Neuronal stem cell (in vitro differentiated cells): ENCODE results near the gene LPP.

ENCODE experiments used
- DNase-seq: peaks from one replicate; pipeline ENCODE4 v3.0.0-alpha.2; 2013; ENCODE audit warnings: low spot score
- H2AFZ ChIP-seq: one replicate; pipeline ENCODE4 v1.6.1; 2013; ENCODE audit warnings: mild to moderate bottlenecking, low read length, inconsistent platforms
- H2AK5ac ChIP-seq: 2 replicates; pipeline ENCODE4 v1.6.1; 2013; ENCODE audit warnings: low read depth, mild to moderate bottlenecking, inconsistent platforms, low read length, moderate library complexity, mixed read lengths
- H2BK120ac ChIP-seq: 2 replicates; pipeline ENCODE4 v1.6.1; 2013; ENCODE audit warnings: low read depth, mild to moderate bottlenecking, inconsistent platforms, low read length, moderate library complexity, mixed read lengths
- H2BK12ac ChIP-seq: one replicate; pipeline ENCODE4 v1.6.1; 2013; ENCODE audit warnings: low read length, inconsistent platforms
- H2BK15ac ChIP-seq: 2 replicates; pipeline ENCODE4 v1.6.1; 2013; ENCODE audit warnings: mild to moderate bottlenecking, low read length, inconsistent platforms, mixed read lengths
- H2BK5ac ChIP-seq: one replicate; pipeline ENCODE4 v1.6.1; 2013; ENCODE audit warnings: inconsistent platforms, mild to moderate bottlenecking, low read length, moderate library complexity
- H3K14ac ChIP-seq: one replicate; pipeline ENCODE4 v1.6.1; 2013; ENCODE audit warnings: low read length, inconsistent platforms
- H3K18ac ChIP-seq: 2 replicates; pipeline ENCODE4 v1.6.1; 2013; ENCODE audit warnings: low read length, inconsistent platforms
- H3K23ac ChIP-seq: 2 replicates; pipeline ENCODE4 v1.6.1; 2013; ENCODE audit warnings: low read depth, mild to moderate bottlenecking, mixed read lengths, low read length, inconsistent platforms; ENCODE audit not compliant: poor library complexity
- H3K27ac ChIP-seq: replicated peaks from 3 replicates; pipeline ENCODE4 v1.5.1; 2013; ENCODE audit warnings: low read length, inconsistent platforms
- H3K27me3 ChIP-seq, 3 experiments: 2 replicates each; pipeline ENCODE4 v1.6.1; 2013; ENCODE audit warnings: low read length in 3 of 3, mild to moderate bottlenecking in 2 of 3, inconsistent platforms in 1 of 3, low read depth in 1 of 3, mixed read lengths in 1 of 3, moderate library complexity in 1 of 3; ENCODE audit not compliant: control insufficient read depth in 3 of 3, insufficient read depth in 3 of 3
- H3K36me3 ChIP-seq, 2 donors: replicated peaks in 1 of 2; 2 replicates each; pipeline ENCODE4 v1.6.1; 2013; ENCODE audit warnings: low read length in 2 of 2; ENCODE audit not compliant: control insufficient read depth in 2 of 2, insufficient read depth in 2 of 2
- H3K4ac ChIP-seq: 2 replicates; pipeline ENCODE4 v1.6.1; 2013; ENCODE audit warnings: inconsistent platforms, mild to moderate bottlenecking, low read length, moderate library complexity
- H3K4me1 ChIP-seq, 2 donors: 1 replicate in 1 of 2; 2 replicates in 1 of 2; pipeline ENCODE4 v1.6.1; 2013; ENCODE audit warnings: low read length in 2 of 2, low read depth in 1 of 2; ENCODE audit not compliant: control insufficient read depth in 2 of 2, insufficient read depth in 1 of 2
- H3K4me2 ChIP-seq: one replicate; pipeline ENCODE4 v1.6.1; 2013; ENCODE audit warnings: mild to moderate bottlenecking, low read length, inconsistent platforms; ENCODE audit not compliant: insufficient read depth, poor library complexity, severe bottlenecking
- H3K4me3 ChIP-seq, 2 donors: 2 replicates each; pipeline ENCODE4 v1.5.1; 2013; ENCODE audit warnings: low read length in 2 of 2, mild to moderate bottlenecking in 2 of 2, inconsistent platforms in 1 of 2, moderate library complexity in 1 of 2
- H3K79me1 ChIP-seq: one replicate; pipeline ENCODE4 v1.6.1; 2013; ENCODE audit warnings: low read depth, mild to moderate bottlenecking, inconsistent platforms, low read length, moderate library complexity
- H3K9ac ChIP-seq: one replicate; pipeline ENCODE4 v1.6.1; 2013; ENCODE audit warnings: mild to moderate bottlenecking, low read depth, low read length, inconsistent platforms; ENCODE audit not compliant: poor library complexity
- H3K9me3 ChIP-seq, 2 donors: replicated peaks in 1 of 2; 2 replicates each; pipeline versions ENCODE3 to v1.6.1; 2013; ENCODE audit warnings: low read length in 2 of 2, mild to moderate bottlenecking in 2 of 2, inconsistent platforms in 1 of 2, low read depth in 1 of 2, mixed read lengths in 1 of 2, moderate library complexity in 1 of 2; ENCODE audit not compliant: control insufficient read depth in 2 of 2, insufficient read depth in 1 of 2
- H4K8ac ChIP-seq: one replicate; pipeline ENCODE4 v1.6.1; 2013; ENCODE audit warnings: low read depth, mild to moderate bottlenecking, inconsistent platforms, low read length, moderate library complexity
- H4K91ac ChIP-seq: one replicate; pipeline ENCODE4 v1.6.1; 2013; ENCODE audit warnings: low read length, low read depth, mild to moderate bottlenecking, inconsistent platforms; ENCODE audit not compliant: poor library complexity
- WGBS, 2 donors: extraction: QIAGEN DNeasy Blood & Tissue Kit; methylation state at CpG; one replicate each; pipeline ENCODE4 v1.1.7; 2013; ENCODE audit warnings: missing lambda C conversion rate in 2 of 2, mixed read lengths in 1 of 2; ENCODE audit not compliant: insufficient read length in 2 of 2, insufficient replicate concordance in 1 of 2; ENCODE audit errors: extremely low coverage in 2 of 2; 5-methylcytosine and 5-hydroxymethylcytosine counted together

Gene LPP

GRCh38 chr3:188449421-188449820 lies 295.5 kb downstream of the LPP start:
- no peak overlapping the region for H3K23ac ChIP-seq
- H3K4me1 ChIP-seq = peaks cover 0 to 8% of the 10 kb centered on the region in 2 donors
- no peak overlapping the region for H3K18ac ChIP-seq
- H3K4me2 ChIP-seq = no peak overlapping the region
- no peak overlapping the region for H3K4me3 ChIP-seq
- WGBS, 2 donors = no CpG with 5 or more reads among the region's 2 CpGs
- H3K36me3 ChIP-seq = no peaks in the 10 kb centered on the region
- no peak overlapping the region for H3K9ac ChIP-seq
- no peak for DNase-seq
- no peaks in the 10 kb centered on the region for H3K27me3 ChIP-seq
- H4K91ac ChIP-seq = no peak overlapping the region
- H2BK120ac ChIP-seq = no peak overlapping the region
- no peak overlapping the region for H2BK5ac ChIP-seq
- H2AFZ ChIP-seq = no peak overlapping the region
- H3K14ac ChIP-seq = no peak overlapping the region
- no peak overlapping the region for H3K27ac ChIP-seq
- no peak overlapping the region for H2BK12ac ChIP-seq
- H3K4ac ChIP-seq = no peak overlapping the region
- no peaks in the 10 kb centered on the region for H3K79me1 ChIP-seq
- no peak overlapping the region for H2AK5ac ChIP-seq
- H3K9me3 ChIP-seq = no peaks in the 10 kb centered on the region
- H2BK15ac ChIP-seq = no peak overlapping the region
- no peak overlapping the region for H4K8ac ChIP-seq

- peaks cover 0 to 8% of the 10 kb centered on the region in 2 donors for H3K4me1 ChIP-seq
- no CpG with 5 or more reads among the region's 8 CpGs for WGBS, 2 donors
- no peak overlapping the region for H4K8ac ChIP-seq
- H2BK120ac ChIP-seq = no peak overlapping the region
- H3K27ac ChIP-seq = no peak overlapping the region
- H3K36me3 ChIP-seq = no peaks in the 10 kb centered on the region
- H3K9me3 ChIP-seq = no peaks in the 10 kb centered on the region
- H3K23ac ChIP-seq = no peak overlapping the region
- H2BK15ac ChIP-seq = no peak overlapping the region
- no peak overlapping the region for H3K9ac ChIP-seq
- no peak overlapping the region for H2BK5ac ChIP-seq
- no peak overlapping the region for H3K4ac ChIP-seq
- H3K4me2 ChIP-seq = no peak overlapping the region
- no peak for DNase-seq
- H3K4me3 ChIP-seq = no peak overlapping the region
- H3K27me3 ChIP-seq = no peaks in the 10 kb centered on the region
- no peak overlapping the region for H3K18ac ChIP-seq
- no peak overlapping the region for H4K91ac ChIP-seq
- no peak overlapping the region for H3K14ac ChIP-seq
- no peak overlapping the region for H2AFZ ChIP-seq
- no peak overlapping the region for H2AK5ac ChIP-seq
- H3K79me1 ChIP-seq = no peaks in the 10 kb centered on the region
- no peak overlapping the region for H2BK12ac ChIP-seq
These were observed 298.3 kb downstream of the LPP start for GRCh38 chr3:188452158-188452772.

GRCh38 chr3:188453431-188454384 lies 299.8 kb downstream of the LPP start:
- no peak overlapping the region for H4K91ac ChIP-seq
- H3K4me2 ChIP-seq = no peak overlapping the region
- no peak for DNase-seq
- H3K9ac ChIP-seq = no peak overlapping the region
- no peak overlapping the region for H3K23ac ChIP-seq
- H3K4me1 ChIP-seq = peaks cover 0 to 8% of the 10 kb centered on the region in 2 donors
- no peak overlapping the region for H2AFZ ChIP-seq
- no peak overlapping the region for H3K27ac ChIP-seq
- no peak overlapping the region for H2AK5ac ChIP-seq
- H2BK15ac ChIP-seq = no peak overlapping the region
- no peak overlapping the region for H2BK120ac ChIP-seq
- no peak overlapping the region for H3K4ac ChIP-seq
- no peak overlapping the region for H3K14ac ChIP-seq
- H3K9me3 ChIP-seq = no peaks in the 10 kb centered on the region
- WGBS, 2 donors = no CpG with 5 or more reads among the region's 6 CpGs
- H3K4me3 ChIP-seq = no peak overlapping the region
- H2BK12ac ChIP-seq = no peak overlapping the region
- H3K79me1 ChIP-seq = no peaks in the 10 kb centered on the region
- no peaks in the 10 kb centered on the region for H3K27me3 ChIP-seq
- no peaks in the 10 kb centered on the region for H3K36me3 ChIP-seq
- H3K18ac ChIP-seq = no peak overlapping the region
- H4K8ac ChIP-seq = no peak overlapping the region
- no peak overlapping the region for H2BK5ac ChIP-seq

GRCh38 chr3:188455748-188456147 lies 301.8 kb downstream of the LPP start:
- Histone ChIP-seq H2BK120ac (no peak overlapping the region), H2BK12ac (no peak overlapping the region), H3K4ac (no peak overlapping the region), H3K9me3 (no peaks in the 10 kb centered on the region), H3K4me3 (no peak overlapping the region), H4K91ac (no peak overlapping the region), H3K9ac (no peak overlapping the region), H3K27me3 (no peaks in the 10 kb centered on the region), H2AK5ac (no peak overlapping the region), H3K79me1 (no peaks in the 10 kb centered on the region), H3K23ac (no peak overlapping the region), H3K14ac (no peak overlapping the region), H2BK5ac (no peak overlapping the region), H3K4me2 (no peak overlapping the region), H3K18ac (no peak overlapping the region), H2BK15ac (no peak overlapping the region), H2AFZ (no peak overlapping the region), H3K27ac (no peak overlapping the region), H3K36me3 (no peaks in the 10 kb centered on the region), H3K4me1 (peaks cover 0 to 8% of the 10 kb centered on the region in 2 donors), H4K8ac (no peak overlapping the region)
- WGBS, 2 donors = no CpG with 5 or more reads among the region's 4 CpGs
- no peak for DNase-seq
